Osteoblast (primary cell): ENCODE results near the gene RELCH. TPM values are rescaled to one million over a fixed set of nuclear protein-coding genes. Genes with fewer than 3 reads are reported as not detected.

ENCODE experiments used
- DNase-seq: peaks from one replicate; pipeline ENCODE4 v3.0.0; 2011; ENCODE audit warnings: low spot score, mixed read lengths; ENCODE audit not compliant: insufficient read length; ENCODE audit errors: missing footprints
- H2AFZ ChIP-seq: 2 replicates; pipeline ENCODE4 v1.6.0; 2011; ENCODE audit warnings: mild to moderate bottlenecking, low read length
- H3K27ac ChIP-seq: 2 replicates; pipeline ENCODE4 v1.5.1; 2011; ENCODE audit warnings: mild to moderate bottlenecking, low read depth, low read length, moderate library complexity
- H3K27me3 ChIP-seq: 2 replicates; pipeline ENCODE4 v1.6.0; 2012; ENCODE audit warnings: mild to moderate bottlenecking, control low read depth, inconsistent platforms, low read length, moderate library complexity; ENCODE audit not compliant: insufficient read depth
- H3K36me3 ChIP-seq: 2 replicates; pipeline ENCODE4 v1.5.1; 2011; ENCODE audit warnings: mild to moderate bottlenecking, low read length, control low read depth, moderate library complexity; ENCODE audit not compliant: insufficient read depth
- H3K4me1 ChIP-seq: 2 replicates; pipeline ENCODE4 v1.5.1; 2011; ENCODE audit warnings: mild to moderate bottlenecking, low read length, control low read depth, moderate library complexity; ENCODE audit not compliant: insufficient read depth
- H3K4me2 ChIP-seq: 2 replicates; pipeline ENCODE4 v1.6.0; 2011; ENCODE audit warnings: mild to moderate bottlenecking, low read length; ENCODE audit not compliant: insufficient read depth
- H3K4me3 ChIP-seq: fragments of 200-600 bp; sonication (generic); 3 replicates; pipeline ENCODE4 v1.5.1; 2012; ENCODE audit warnings: mild to moderate bottlenecking, low read length, inconsistent platforms; ENCODE audit not compliant: insufficient read depth
- H3K79me2 ChIP-seq: 2 replicates; pipeline ENCODE4 v1.6.0; 2012; ENCODE audit warnings: mild to moderate bottlenecking, low read length, control low read depth, inconsistent platforms; ENCODE audit not compliant: insufficient read depth
- H3K9me3 ChIP-seq: 2 replicates; pipeline ENCODE4 v1.5.1; 2011; ENCODE audit warnings: low read depth, low read length, control low read depth
- H4K20me1 ChIP-seq: 2 replicates; pipeline ENCODE4 v1.6.0; 2012; ENCODE audit warnings: mild to moderate bottlenecking, low read length, control low read depth; ENCODE audit not compliant: insufficient read depth
- CTCF ChIP-seq: IDR thresholded peaks from 2 replicates; pipeline ENCODE4 v1.5.1; 2011; ENCODE audit warnings: mild to moderate bottlenecking, low read depth, low read length, moderate library complexity; ENCODE audit errors: extremely low read depth
- total RNA-seq: library from RNA; depleted of rRNA; stranded (reverse); fragments of >200 nt; gene quantifications from 2 replicates; pipeline ENCODE4 v1.2.3, GENCODE V29; 2012

RELCH gene
- total RNA-seq, 1 donor = 34.0 TPM

- Histone ChIP-seq H3K9me3 (no peaks in the 10 kb centered on the region), H3K36me3 (no peaks in the 10 kb centered on the region), H3K79me2 (peaks cover 83% of the 10 kb centered on the region), H3K4me1 (no peaks in the 10 kb centered on the region), H4K20me1 (peaks cover 17% of the 10 kb centered on the region), H3K27me3 (no peaks in the 10 kb centered on the region), H3K4me3 (no peak overlapping the region), H3K27ac (no peak overlapping the region), H2AFZ (no peak overlapping the region), H3K4me2 (no peak overlapping the region)
- TF ChIP-seq CTCF = no peak
- DNase-seq = no peak
These were observed 18.8 kb downstream of the RELCH start for GRCh38 chr18:62205824-62206223.

GRCh38 chr18:62206593-62206992, 19.5 kb downstream of the RELCH start:
- H3K79me2 ChIP-seq = peaks cover 85% of the 10 kb centered on the region
- H4K20me1 ChIP-seq = peaks cover 17% of the 10 kb centered on the region
- H3K9me3 ChIP-seq = no peaks in the 10 kb centered on the region
- DNase-seq = no peak
- no peaks in the 10 kb centered on the region for H3K36me3 ChIP-seq
- TF ChIP-seq CTCF = no peak
- H3K4me2 ChIP-seq = no peak overlapping the region
- no peak overlapping the region for H3K27ac ChIP-seq
- no peak overlapping the region for H3K4me3 ChIP-seq
- no peaks in the 10 kb centered on the region for H3K27me3 ChIP-seq
- H2AFZ ChIP-seq = no peak overlapping the region
- H3K4me1 ChIP-seq = no peaks in the 10 kb centered on the region

GRCh38 chr18:62209046-62209445, 22.0 kb downstream of the RELCH start:
- no peak for DNase-seq
- Histone ChIP-seq H3K79me2 (peaks cover 79% of the 10 kb centered on the region), H4K20me1 (peaks cover 16% of the 10 kb centered on the region), H3K4me2 (no peak overlapping the region), H3K4me1 (no peaks in the 10 kb centered on the region), H3K36me3 (peaks cover 10% of the 10 kb centered on the region), H3K27me3 (no peaks in the 10 kb centered on the region), H2AFZ (no peak overlapping the region), H3K9me3 (no peaks in the 10 kb centered on the region), H3K4me3 (no peak overlapping the region), H3K27ac (no peak overlapping the region)
- no peak for TF ChIP-seq CTCF

- no peak overlapping the region for H3K4me2 ChIP-seq
- H3K4me3 ChIP-seq = no peak overlapping the region
- no peak for TF ChIP-seq CTCF
- no peaks in the 10 kb centered on the region for H3K9me3 ChIP-seq
- H3K36me3 ChIP-seq = peaks cover 10% of the 10 kb centered on the region
- no peaks in the 10 kb centered on the region for H3K4me1 ChIP-seq
- H3K27ac ChIP-seq = no peak overlapping the region
- no peak overlapping the region for H2AFZ ChIP-seq
- H3K27me3 ChIP-seq = no peaks in the 10 kb centered on the region
- no peak for DNase-seq
- H3K79me2 ChIP-seq = peaks cover 69% of the 10 kb centered on the region
- H4K20me1 ChIP-seq = peaks cover 13% of the 10 kb centered on the region
These were observed 23.1 kb downstream of the RELCH start for GRCh38 chr18:62210138-62210537.
